Ishikawa (cell line): ENCODE results near the gene NMNAT3.
A peak's percentile ranks its signal among the peaks of the same experiment; 100 is the strongest.

Experiments
- CEBPB ChIP-seq: IDR thresholded peaks from 2 replicates; pipeline ENCODE4 v1.6.1; 2012
- CREB1 ChIP-seq: IDR thresholded peaks from 2 replicates; pipeline ENCODE4 v1.6.1; 2012; ENCODE audit warnings: low read depth
- EGR1 ChIP-seq: IDR thresholded peaks from 2 replicates; pipeline ENCODE4 v1.6.1; 2012
- EP300 ChIP-seq: IDR thresholded peaks from 2 replicates; pipeline ENCODE4 v1.6.1; 2012; ENCODE audit warnings: borderline replicate concordance
- FOXM1 ChIP-seq: IDR thresholded peaks from 2 replicates; pipeline ENCODE4 v1.6.1; 2012; ENCODE audit warnings: low read depth, borderline replicate concordance
- NFIC ChIP-seq: IDR thresholded peaks from 2 replicates; pipeline ENCODE4 v1.6.1; 2012
- RAD21 ChIP-seq: IDR thresholded peaks from 2 replicates; pipeline ENCODE4 v1.6.1; 2012; ENCODE audit warnings: low read depth
- TAF1 ChIP-seq: IDR thresholded peaks from 2 replicates; pipeline ENCODE4 v1.6.1; 2012; ENCODE audit warnings: low read depth, mild to moderate bottlenecking
- TCF12 ChIP-seq: IDR thresholded peaks from 2 replicates; pipeline ENCODE4 v1.6.1; 2012; ENCODE audit warnings: low read depth
- TEAD4 ChIP-seq: IDR thresholded peaks from 2 replicates; pipeline ENCODE4 v1.6.1; 2012
- YY1 ChIP-seq: IDR thresholded peaks from 2 replicates; pipeline ENCODE4 v1.6.1; 2012; ENCODE audit warnings: low read depth
- ZBTB7A ChIP-seq: IDR thresholded peaks from 2 replicates; pipeline ENCODE4 v1.6.1; 2012; ENCODE audit warnings: low read depth
- TF ChIP-seq, protein P1 (sequence below): IDR thresholded peaks from 2 replicates; pipeline ENCODE4 v1.6.1; 2012
- TF ChIP-seq, protein P2 (sequence below): IDR thresholded peaks from 2 replicates; pipeline ENCODE4 v1.6.1; 2012
- TF ChIP-seq, protein P3 (sequence below): IDR thresholded peaks from 2 replicates; pipeline ENCODE4 v1.6.1; 2012; ENCODE audit warnings: low read depth, mild to moderate bottlenecking

Gene NMNAT3

DNA sequence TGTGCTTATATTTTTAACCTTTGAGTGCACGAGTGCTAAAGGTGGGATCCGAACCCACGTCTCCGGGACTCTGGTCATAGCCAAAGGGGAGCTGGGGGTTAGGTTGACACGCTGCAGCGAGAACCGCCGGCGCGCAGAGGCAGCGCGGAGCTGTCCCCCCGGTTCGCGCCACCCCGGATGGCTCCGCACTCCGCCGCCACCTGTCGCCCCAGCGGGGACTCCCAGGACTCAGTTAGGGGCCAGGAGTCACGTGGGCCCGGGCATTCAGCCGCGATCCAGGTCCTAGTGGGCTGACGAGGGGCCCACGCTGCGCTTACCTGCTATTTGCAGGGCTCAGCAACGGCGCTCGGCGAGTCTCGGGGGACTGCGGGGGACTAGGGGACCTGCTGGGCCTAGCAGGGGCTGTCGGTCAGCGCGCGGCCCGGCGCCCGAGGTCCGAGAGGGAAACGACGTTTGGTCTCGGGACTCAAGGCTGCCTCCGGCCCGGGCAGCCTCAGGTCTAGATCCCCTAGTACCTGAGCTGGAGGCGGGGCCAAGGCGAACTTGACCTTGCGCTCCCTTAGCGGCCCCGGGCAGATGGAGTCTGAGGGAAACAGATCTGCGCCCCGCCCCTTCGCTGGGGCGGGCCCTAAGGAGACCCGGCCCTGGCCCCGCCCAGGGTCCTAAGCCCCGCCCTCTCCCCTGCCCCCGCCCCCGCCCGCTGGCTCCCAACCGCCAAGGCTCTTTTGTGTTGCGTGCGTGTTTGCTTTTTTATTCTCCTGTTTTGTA, at the start of gene NMNAT3:
Gene NMNAT3, minus strand, starts transcription at position 585 of the 768 bp plus-strand sequence. CDS start 50,248 bp downstream, outside the sequence.
- TF ChIP-seq, protein P1, sequence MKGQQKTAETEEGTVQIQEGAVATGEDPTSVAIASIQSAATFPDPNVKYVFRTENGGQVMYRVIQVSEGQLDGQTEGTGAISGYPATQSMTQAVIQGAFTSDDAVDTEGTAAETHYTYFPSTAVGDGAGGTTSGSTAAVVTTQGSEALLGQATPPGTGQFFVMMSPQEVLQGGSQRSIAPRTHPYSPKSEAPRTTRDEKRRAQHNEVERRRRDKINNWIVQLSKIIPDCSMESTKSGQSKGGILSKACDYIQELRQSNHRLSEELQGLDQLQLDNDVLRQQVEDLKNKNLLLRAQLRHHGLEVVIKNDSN, result peak; percentile 91
- TF ChIP-seq EP300 (no peak), CREB1 (no peak), NFIC (no peak), RAD21 (no peak), TAF1 (0 out of 2 replicates have a peak, but pooled peaks have one; percentile 20), YY1 (no peak), CEBPB (no peak), ZBTB7A (no peak; the same call in 1 of the 2 replicates)
- TF ChIP-seq, protein P2, sequence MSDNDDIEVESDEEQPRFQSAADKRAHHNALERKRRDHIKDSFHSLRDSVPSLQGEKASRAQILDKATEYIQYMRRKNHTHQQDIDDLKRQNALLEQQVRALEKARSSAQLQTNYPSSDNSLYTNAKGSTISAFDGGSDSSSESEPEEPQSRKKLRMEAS, result peak; percentile 65

DNA sequence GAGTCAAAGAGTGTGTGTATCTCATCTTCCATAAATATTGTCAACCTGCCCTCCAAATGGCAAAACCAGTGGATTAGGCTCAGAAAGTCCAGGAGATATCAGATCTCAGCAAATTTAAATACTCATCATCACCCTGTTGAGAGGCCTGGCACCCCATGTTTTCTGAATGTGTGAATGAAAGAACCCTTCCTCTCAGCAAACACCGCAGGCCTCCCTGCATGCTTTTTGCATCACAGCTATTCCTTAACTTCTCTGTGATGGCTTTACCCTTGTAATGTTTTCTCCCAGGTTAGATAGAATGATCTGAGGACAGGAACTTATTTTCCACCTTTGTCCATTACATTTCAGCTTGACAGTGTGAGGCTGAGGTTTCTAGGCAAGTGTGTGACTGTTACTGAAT, 43.6 kb upstream of the NMNAT3 start:
- TF ChIP-seq CREB1 (no peak), TEAD4 (no peak), CEBPB (no peak), EGR1 (no peak), TCF12 (no peak), NFIC (no peak), RAD21 (no peak), EP300 (no peak), YY1 (no peak)
- TF ChIP-seq, protein P3, sequence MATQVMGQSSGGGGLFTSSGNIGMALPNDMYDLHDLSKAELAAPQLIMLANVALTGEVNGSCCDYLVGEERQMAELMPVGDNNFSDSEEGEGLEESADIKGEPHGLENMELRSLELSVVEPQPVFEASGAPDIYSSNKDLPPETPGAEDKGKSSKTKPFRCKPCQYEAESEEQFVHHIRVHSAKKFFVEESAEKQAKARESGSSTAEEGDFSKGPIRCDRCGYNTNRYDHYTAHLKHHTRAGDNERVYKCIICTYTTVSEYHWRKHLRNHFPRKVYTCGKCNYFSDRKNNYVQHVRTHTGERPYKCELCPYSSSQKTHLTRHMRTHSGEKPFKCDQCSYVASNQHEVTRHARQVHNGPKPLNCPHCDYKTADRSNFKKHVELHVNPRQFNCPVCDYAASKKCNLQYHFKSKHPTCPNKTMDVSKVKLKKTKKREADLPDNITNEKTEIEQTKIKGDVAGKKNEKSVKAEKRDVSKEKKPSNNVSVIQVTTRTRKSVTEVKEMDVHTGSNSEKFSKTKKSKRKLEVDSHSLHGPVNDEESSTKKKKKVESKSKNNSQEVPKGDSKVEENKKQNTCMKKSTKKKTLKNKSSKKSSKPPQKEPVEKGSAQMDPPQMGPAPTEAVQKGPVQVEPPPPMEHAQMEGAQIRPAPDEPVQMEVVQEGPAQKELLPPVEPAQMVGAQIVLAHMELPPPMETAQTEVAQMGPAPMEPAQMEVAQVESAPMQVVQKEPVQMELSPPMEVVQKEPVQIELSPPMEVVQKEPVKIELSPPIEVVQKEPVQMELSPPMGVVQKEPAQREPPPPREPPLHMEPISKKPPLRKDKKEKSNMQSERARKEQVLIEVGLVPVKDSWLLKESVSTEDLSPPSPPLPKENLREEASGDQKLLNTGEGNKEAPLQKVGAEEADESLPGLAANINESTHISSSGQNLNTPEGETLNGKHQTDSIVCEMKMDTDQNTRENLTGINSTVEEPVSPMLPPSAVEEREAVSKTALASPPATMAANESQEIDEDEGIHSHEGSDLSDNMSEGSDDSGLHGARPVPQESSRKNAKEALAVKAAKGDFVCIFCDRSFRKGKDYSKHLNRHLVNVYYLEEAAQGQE, result no peak
- TF ChIP-seq, protein P1, result no peak
- TF ChIP-seq, protein P2, result no peak

DNA sequence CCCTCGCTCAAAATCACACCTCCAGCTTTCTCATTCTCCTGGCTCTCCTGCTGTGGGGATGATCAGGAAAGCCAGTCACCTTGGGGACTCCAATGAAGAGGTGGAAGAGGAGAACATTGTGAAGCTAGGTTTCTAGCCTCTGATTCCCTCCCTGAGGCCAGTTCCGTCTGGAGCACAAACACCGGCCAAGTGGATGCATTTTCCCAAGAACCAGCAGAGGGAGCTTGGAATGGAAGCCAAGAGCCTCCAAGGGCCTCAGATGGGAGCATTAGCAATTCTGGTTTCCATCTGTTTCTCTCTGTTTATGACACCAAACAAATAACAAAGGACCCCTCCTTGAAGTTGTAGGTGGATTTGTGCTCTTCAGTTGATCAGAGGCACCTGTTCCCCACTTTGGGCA, 40.6 kb upstream of the NMNAT3 start:
- TF ChIP-seq CEBPB, result no peak
- no peak for TF ChIP-seq ZBTB7A
- TF ChIP-seq, protein P1, result no peak
- TF ChIP-seq TCF12, result no peak
- no peak for TF ChIP-seq TEAD4
- TF ChIP-seq RAD21, result peak; percentile 30; the same call in 1 of the 2 replicates
- no peak for TF ChIP-seq EGR1

DNA sequence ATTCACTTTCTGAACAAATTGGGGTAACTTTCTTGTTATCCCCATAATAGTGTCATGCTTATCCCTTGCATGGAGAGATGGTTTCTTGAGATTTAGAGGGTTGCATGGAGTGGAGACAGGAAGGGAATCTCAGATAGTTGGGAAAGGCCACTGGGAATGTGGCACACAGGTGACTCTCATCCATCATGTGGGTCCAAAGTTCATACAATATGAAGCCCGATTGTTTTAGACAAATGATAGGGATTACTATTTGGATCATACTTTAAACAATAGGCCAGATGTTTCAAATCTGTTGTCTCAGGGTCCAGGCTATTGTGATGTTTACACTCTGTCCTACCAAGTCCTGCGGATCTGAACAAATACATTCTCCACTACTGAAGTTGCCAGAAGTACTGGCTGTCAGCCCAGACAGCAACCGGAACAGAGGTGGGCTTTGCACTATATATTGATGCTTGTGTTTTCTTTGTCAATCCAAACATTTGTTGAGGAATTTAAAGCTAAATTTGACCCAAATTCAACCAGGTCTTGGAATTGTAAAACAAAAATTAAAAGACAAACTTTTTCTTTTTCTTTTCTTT, 39.2 kb upstream of the NMNAT3 start:
- no peak for TF ChIP-seq TEAD4
- no peak for TF ChIP-seq RAD21
- no peak for TF ChIP-seq TCF12
- TF ChIP-seq, protein P2, result no peak

DNA sequence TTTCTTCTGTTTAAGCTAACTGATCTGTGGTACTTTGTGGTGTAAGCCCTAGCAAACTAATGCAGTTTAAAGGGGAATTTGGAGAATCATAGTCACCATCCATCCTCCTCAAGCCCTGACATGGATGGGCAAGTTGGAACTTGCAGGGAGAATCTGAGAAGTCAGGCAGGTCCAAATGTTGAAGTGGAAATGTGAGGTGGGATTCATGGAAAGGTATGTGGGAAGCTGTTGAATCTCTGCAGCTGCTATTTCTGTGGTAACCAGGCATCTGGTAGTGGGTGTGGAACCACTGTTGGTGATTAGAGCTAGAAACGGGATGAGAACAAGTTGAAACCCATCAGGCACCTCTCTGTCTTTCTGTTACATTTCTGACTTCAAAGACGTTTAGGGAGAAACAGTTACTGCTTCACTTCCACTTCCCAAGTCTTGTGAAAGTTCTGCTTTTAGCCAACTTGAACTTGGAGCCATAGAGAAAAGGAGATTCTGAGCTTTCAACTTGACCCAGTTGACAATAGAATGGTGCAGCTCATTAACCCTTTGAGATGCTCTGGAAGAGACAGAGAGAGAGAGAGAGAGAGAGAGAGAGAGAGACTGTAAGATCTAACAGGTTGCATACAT, 38.1 kb upstream of the NMNAT3 start:
- TF ChIP-seq EP300 (no peak), EGR1 (no peak), CREB1 (no peak)
- TF ChIP-seq, protein P2, result no peak

DNA sequence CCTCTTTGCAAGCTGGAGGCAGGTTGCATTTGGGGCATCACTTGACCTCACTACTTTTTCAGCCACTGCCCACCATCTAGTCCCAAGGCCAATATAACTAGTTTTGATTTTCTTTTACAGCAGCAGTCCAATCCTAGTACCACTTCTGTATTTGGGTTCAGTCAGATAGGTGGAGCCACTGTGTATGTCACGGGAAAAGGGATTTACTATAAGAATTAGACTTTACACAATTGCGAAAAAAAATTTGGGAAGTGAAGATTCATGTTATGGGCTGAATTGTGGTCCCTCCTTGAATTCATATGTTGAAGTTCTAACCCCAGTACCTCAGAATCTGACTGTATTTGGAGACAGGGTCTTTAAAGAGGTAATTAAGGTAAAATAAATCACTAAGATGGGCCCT, 37.4 kb upstream of the NMNAT3 start:
- TF ChIP-seq TEAD4, result no peak
- TF ChIP-seq EP300, result no peak
- no peak for TF ChIP-seq YY1
- no peak for TF ChIP-seq EGR1
- TF ChIP-seq FOXM1, result no peak
- no peak for TF ChIP-seq CEBPB
- TF ChIP-seq TCF12, result no peak
- no peak for TF ChIP-seq CREB1
- TF ChIP-seq ZBTB7A, result no peak
- no peak for TF ChIP-seq RAD21

DNA sequence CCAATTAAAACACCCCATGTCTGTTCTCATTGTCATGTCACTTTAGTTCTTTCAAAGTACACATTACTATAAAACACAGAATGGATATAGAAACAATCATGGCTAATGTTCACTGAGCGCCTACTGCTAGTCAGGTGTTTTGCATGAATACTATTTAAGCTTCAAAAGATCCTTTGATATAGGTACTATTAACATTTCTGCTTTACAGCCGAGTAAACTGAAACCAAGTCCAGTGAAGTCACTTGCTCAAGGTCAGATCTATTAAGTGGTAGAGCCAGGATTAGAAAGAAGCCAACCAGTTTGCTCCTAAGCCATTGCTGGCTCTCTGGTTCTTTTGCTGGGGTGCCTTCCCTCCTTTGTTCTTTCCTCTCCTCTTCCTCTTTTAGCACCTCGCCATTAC, 32.4 kb upstream of the NMNAT3 start:
- no peak for TF ChIP-seq TAF1
- no peak for TF ChIP-seq CEBPB
- TF ChIP-seq, protein P2, result no peak
- no peak for TF ChIP-seq EP300
- no peak for TF ChIP-seq EGR1
- TF ChIP-seq, protein P1, result no peak
- no peak for TF ChIP-seq RAD21
